ENCODE data around the gene STEAP3. TPM values are rescaled to one million over a fixed set of nuclear protein-coding genes. Genes with fewer than 3 reads are reported as not detected.

Gene STEAP3
- total and polyA plus RNA-seq, 2 donors (not counting 3 experiments of a cell fraction or from before 2014, with no cell fraction given), result 8.6 to 17.4 TPM

DNA sequence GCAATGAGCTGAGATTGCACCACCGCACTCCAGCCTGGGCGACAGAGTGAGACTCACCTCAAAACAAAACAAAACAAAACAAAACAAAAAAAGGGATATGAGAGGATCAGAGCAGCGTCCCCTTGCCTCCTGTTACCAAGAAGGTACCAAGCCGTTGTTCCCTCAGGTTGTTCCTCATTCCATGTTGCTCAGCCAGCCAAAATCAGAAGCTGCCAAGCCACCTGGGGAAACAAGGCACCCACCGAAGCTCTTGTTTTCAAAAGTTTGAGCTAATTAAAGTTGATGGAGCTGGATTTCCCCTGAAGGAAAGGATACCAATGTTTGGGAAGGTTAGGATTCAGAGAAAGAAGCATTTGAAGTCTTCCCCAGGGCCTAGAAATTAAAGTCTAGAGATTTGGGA, 21.8 kb upstream of the STEAP3 start:
- peaks cover 0 to 2% of the 10 kb centered on the region in 2 experiments for H3K27me3 ChIP-seq (ENCODE audit: control insufficient read depth in 2 of 2, insufficient read depth in 2 of 2, low read length in 2 of 2)
- H3K27ac ChIP-seq (ENCODE audit: insufficient read depth, low read depth, low read length), result no peak overlapping the region
- H3K4me1 ChIP-seq (ENCODE audit: control insufficient read depth, extremely low read depth, insufficient read depth, low read length), result peaks cover under 1% of the 10 kb centered on the region
- dilution Hi-C loops (cut with MboI; ENCODE audit: extremely low pct_ligation_motif_present, low sequenced_read_pairs), result no loop called here
- BruUV-seq (replicated peaks), result no TSS peak
- H3K79me2 ChIP-seq (ENCODE audit: control insufficient read depth, insufficient read depth, low read length), result no peaks in the 10 kb centered on the region
- TF ChIP-seq FOS (IDR thresholded peaks at IDR 0.05; ENCODE audit: borderline replicate concordance, insufficient read depth, low read length) (no peak), POLR2AphosphoS5 (IDR thresholded peaks at IDR 0.05; ENCODE audit: insufficient read depth, low read depth, low read length) (no peak), JUN (IDR thresholded peaks at IDR 0.05; ENCODE audit: borderline replicate concordance, insufficient read depth, insufficient read length, low read depth) (no peak), MYC (IDR thresholded peaks at IDR 0.05; ENCODE audit: low read depth, low read length) (no peak), GATA2 (IDR thresholded peaks at IDR 0.05; ENCODE audit: insufficient read depth, insufficient read length, low read depth, low read length) (no peak), POLR2A (IDR thresholded peaks at IDR 0.05; ENCODE audit: low read depth, low read length) (no peak), EZH2 (IDR thresholded peaks at IDR 0.05; ENCODE audit: borderline replicate concordance, low read depth, low read length, severe bottlenecking) (no peak)
- TF ChIP-seq, protein P1, sequence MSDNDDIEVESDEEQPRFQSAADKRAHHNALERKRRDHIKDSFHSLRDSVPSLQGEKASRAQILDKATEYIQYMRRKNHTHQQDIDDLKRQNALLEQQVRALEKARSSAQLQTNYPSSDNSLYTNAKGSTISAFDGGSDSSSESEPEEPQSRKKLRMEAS (IDR thresholded peaks at IDR 0.05; ENCODE audit: insufficient read depth, insufficient read length), result no peak
- TF ChIP-seq, protein P2, sequence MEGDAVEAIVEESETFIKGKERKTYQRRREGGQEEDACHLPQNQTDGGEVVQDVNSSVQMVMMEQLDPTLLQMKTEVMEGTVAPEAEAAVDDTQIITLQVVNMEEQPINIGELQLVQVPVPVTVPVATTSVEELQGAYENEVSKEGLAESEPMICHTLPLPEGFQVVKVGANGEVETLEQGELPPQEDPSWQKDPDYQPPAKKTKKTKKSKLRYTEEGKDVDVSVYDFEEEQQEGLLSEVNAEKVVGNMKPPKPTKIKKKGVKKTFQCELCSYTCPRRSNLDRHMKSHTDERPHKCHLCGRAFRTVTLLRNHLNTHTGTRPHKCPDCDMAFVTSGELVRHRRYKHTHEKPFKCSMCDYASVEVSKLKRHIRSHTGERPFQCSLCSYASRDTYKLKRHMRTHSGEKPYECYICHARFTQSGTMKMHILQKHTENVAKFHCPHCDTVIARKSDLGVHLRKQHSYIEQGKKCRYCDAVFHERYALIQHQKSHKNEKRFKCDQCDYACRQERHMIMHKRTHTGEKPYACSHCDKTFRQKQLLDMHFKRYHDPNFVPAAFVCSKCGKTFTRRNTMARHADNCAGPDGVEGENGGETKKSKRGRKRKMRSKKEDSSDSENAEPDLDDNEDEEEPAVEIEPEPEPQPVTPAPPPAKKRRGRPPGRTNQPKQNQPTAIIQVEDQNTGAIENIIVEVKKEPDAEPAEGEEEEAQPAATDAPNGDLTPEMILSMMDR (IDR thresholded peaks at IDR 0.05; ENCODE audit: extremely low read depth in 1 of 2, insufficient read depth in 1 of 2, low read depth in 1 of 2, low read length in 2 of 2), result no peak
- FAIRE-seq, result no peak
- no peak for DNase-seq (ENCODE audit: low read depth, low spot score)
- H3K4me3 ChIP-seq (replicated peaks in 1 of 3; ENCODE audit: insufficient read depth in 1 of 3, low read depth in 1 of 3, low read length in 3 of 3), result no peak overlapping the region
- no peak overlapping the region for H3K9ac ChIP-seq (replicated peaks; ENCODE audit: extremely low read depth, insufficient read depth, low read length)
- intact Hi-C loops (cut with micrococcal nuclease), result no loop called here
- no peaks in the 10 kb centered on the region for H4K20me1 ChIP-seq (replicated peaks; ENCODE audit: control insufficient read depth, extremely low read depth, insufficient read depth, low read length)
- H3K9me1 ChIP-seq (replicated peaks; ENCODE audit: control insufficient read depth, extremely low read depth, insufficient read depth, low read length), result no peaks in the 10 kb centered on the region
- no peaks in the 10 kb centered on the region for H3K9me3 ChIP-seq (replicated peaks; ENCODE audit: control insufficient read depth, insufficient read depth, low read length)
- H3K36me3 ChIP-seq (ENCODE audit: control insufficient read depth in 2 of 2, extremely low read depth in 1 of 2, insufficient read depth in 2 of 2, low read length in 2 of 2), result no peaks in the 10 kb centered on the region
- ChIA-PET POLR2A (no interaction called here), CTCF (no interaction called here)
- H2AFZ ChIP-seq (ENCODE audit: low read depth, low read length), result no peak overlapping the region
- H3K4me2 ChIP-seq (ENCODE audit: insufficient read depth, low read length), result no peak overlapping the region
